A549 (cell line): ENCODE measurements around the gene KCNJ6. TPM values are rescaled to one million over a fixed set of nuclear protein-coding genes. Genes with fewer than 3 reads are reported as not detected.

Experiments
- ATAC-seq, 2 experiments: fragments of 200-7000 bp in 1 of 2; fragments of >200 bp in 1 of 2; cut with Nextera tagmentation in 1 of 2; cut with Tn5 transposase in 1 of 2; 3 replicates each; pipeline versions ENCODE4 v1.8.0 to v1.9.1; 2018 to 2020; ENCODE audit warnings: mild to moderate bottlenecking in 1 of 2, moderate library complexity in 1 of 2
- CTCF ChIA-PET: fragments of 300-600 bp; sonication (Branson Sonifier 250); formaldehyde crosslinking; extraction: SDS; loops from one replicate; lab custom pipeline; 2021; ENCODE audit warnings: antibody characterized with exemption, inconsistent platforms; lab: Yijun Ruan, JAX
- POLR2A ChIA-PET: fragments of 350-600 bp; formaldehyde crosslinking; extraction: SDS; loops from one replicate; lab custom pipeline; 2021; ENCODE audit warnings: antibody characterized with exemption, inconsistent platforms; lab: Yijun Ruan, JAX
- DNase-seq, 2 experiments: peaks; one replicate each; pipeline versions ENCODE4 v3.0.0 to v3.0.0-alpha.2; 2011 to 2016; ENCODE audit warnings: low read depth in 1 of 2, low spot score in 1 of 2
- FAIRE-seq: peaks from 2 replicates; lab custom pipeline; 2011; peaks lifted over from hg19 to GRCh38; lab: Jason Lieb, UNC
- H3K27ac ChIP-seq, 2 experiments: fragments of >200 bp; sonication (Bioruptor Twin); formaldehyde crosslinking; 3 replicates each; pipeline ENCODE4 v1.5.1; 2016 to 2017
- H3K4me1 ChIP-seq: fragments of >200 bp; sonication (Bioruptor Twin); formaldehyde crosslinking; 3 replicates; pipeline ENCODE4 v1.6.1; 2016
- H3K4me2 ChIP-seq: fragments of >200 bp; sonication (Bioruptor Twin); formaldehyde crosslinking; 3 replicates; pipeline ENCODE4 v1.6.1; 2016
- H3K4me3 ChIP-seq: fragments of >200 bp; sonication (Bioruptor Twin); formaldehyde crosslinking; 3 replicates; pipeline ENCODE4 v1.5.1; 2016
- H3K9me3 ChIP-seq: fragments of >200 bp; sonication (Bioruptor Twin); formaldehyde crosslinking; 3 replicates; pipeline ENCODE4 v1.6.1; 2016
- ATOH8 ChIP-seq: fragments of 250-450 bp; sonication (Bioruptor Pico); IDR thresholded peaks from 2 replicates; pipeline ENCODE4 v1.5.0; 2020; ENCODE audit warnings: low read depth, mild to moderate bottlenecking, moderate library complexity
- BHLHE40 ChIP-seq: IDR thresholded peaks from 2 replicates; pipeline ENCODE4 v1.6.1; 2012; ENCODE audit warnings: low read depth, low read length, inconsistent platforms
- EHF ChIP-seq: fragments of 250-450 bp; sonication (Bioruptor Pico); IDR thresholded peaks from 2 replicates; pipeline ENCODE4 v1.5.0; 2020; ENCODE audit warnings: mild to moderate bottlenecking
- EP300 ChIP-seq, 2 experiments: fragments of >200 bp; sonication (Bioruptor Twin); formaldehyde crosslinking; IDR thresholded peaks; 2 replicates in 1 of 2; 3 replicates in 1 of 2; pipeline ENCODE4 v1.6.1; 2016 to 2017
- FOSB ChIP-seq: fragments of 250-450 bp; sonication (Bioruptor Pico); IDR thresholded peaks from 2 replicates; pipeline ENCODE4 v1.5.0; 2020; ENCODE audit warnings: mild to moderate bottlenecking, moderate library complexity
- FOSL2 ChIP-seq, 2 experiments: fragments of 450-650 bp in 1 of 2; fragments of >200 bp in 1 of 2; sonication (Bioruptor Twin) in 1 of 2; formaldehyde crosslinking; IDR thresholded peaks; 2 replicates each; pipeline versions ENCODE4 v1.5.0 to v1.6.1; 2016 to 2020; ENCODE audit warnings: mild to moderate bottlenecking in 1 of 2, moderate library complexity in 1 of 2
- GATA3 ChIP-seq: IDR thresholded peaks from 2 replicates; pipeline ENCODE4 v1.6.1; 2012; ENCODE audit warnings: borderline replicate concordance
- HES2 ChIP-seq: fragments of >200 bp; sonication (Bioruptor Twin); formaldehyde crosslinking; IDR thresholded peaks from 2 replicates; pipeline ENCODE4 v1.6.1; 2016
- HEYL ChIP-seq: fragments of 250-450 bp; sonication (Bioruptor Pico); IDR thresholded peaks from 2 replicates; pipeline ENCODE4 v1.8.0; 2021; ENCODE audit warnings: mild to moderate bottlenecking, moderate library complexity
- HOXB13 ChIP-seq: fragments of 250-450 bp; sonication (Bioruptor Pico); IDR thresholded peaks from 2 replicates; pipeline ENCODE4 v1.5.0; 2020; ENCODE audit warnings: low read depth, mild to moderate bottlenecking, moderate library complexity
- JUN ChIP-seq, 2 experiments: fragments of >200 bp; sonication (Bioruptor Twin); formaldehyde crosslinking; IDR thresholded peaks; 2 replicates in 1 of 2; 3 replicates in 1 of 2; pipeline ENCODE4 v1.6.1; 2016 to 2017
- MAFK ChIP-seq: fragments of 450-650 bp; IDR thresholded peaks from 2 replicates; pipeline ENCODE4 v1.6.1; 2014; ENCODE audit not compliant: partially characterized antibody
- MAZ ChIP-seq: fragments of 150-350 bp; IDR thresholded peaks from 2 replicates; pipeline ENCODE4 v1.6.1; 2014; ENCODE audit warnings: antibody characterized with exemption, low read depth, low read length, borderline replicate concordance
- NPAS2 ChIP-seq: fragments of 250-450 bp; sonication (Bioruptor Pico); IDR thresholded peaks from 2 replicates; pipeline ENCODE4 v1.8.0; 2022; ENCODE audit warnings: mild to moderate bottlenecking, moderate library complexity, borderline replicate concordance
- PBX3 ChIP-seq: IDR thresholded peaks from 2 replicates; pipeline ENCODE4 v1.6.1; 2012
- POLR2AphosphoS2 ChIP-seq: conservative IDR thresholded peaks from 2 replicates; pipeline ENCODE4 v1.6.1; 2012; ENCODE audit warnings: low read length, improper control_type of control experiment, inconsistent platforms
- RARB ChIP-seq: fragments of 250-450 bp; sonication (Bioruptor Pico); IDR thresholded peaks from 2 replicates; pipeline ENCODE4 v1.8.0; 2021; ENCODE audit warnings: mild to moderate bottlenecking, moderate library complexity
- RCOR1 ChIP-seq: fragments of 150-350 bp; IDR thresholded peaks from 2 replicates; pipeline ENCODE4 v1.6.1; 2014; ENCODE audit warnings: antibody characterized with exemption, low read length, low read depth
- ZNF302 ChIP-seq: fragments of 250-450 bp; sonication (Bioruptor Pico); IDR thresholded peaks from 2 replicates; pipeline ENCODE4 v1.9.0; 2021; ENCODE audit warnings: inconsistent platforms, mild to moderate bottlenecking, moderate library complexity
- WGBS: methylation state at CpG from one replicate; pipeline ENCODE4 v1.1.6; 2017; ENCODE audit errors: missing lambda C conversion rate; 5-methylcytosine and 5-hydroxymethylcytosine counted together
- polyA plus RNA-seq, 4 experiments: library from polyadenylated mRNA; depleted of rRNA in 3 of 4; stranded (reverse); fragments of >200 nt; fragmentation: RNase III in 1 of 4; extraction: RNeasy Plus Mini Kit Qiagen cat#74134 plus additional on column Dnase treatment in 1 of 4; gene quantifications; 2 replicates in 3 of 4; 3 replicates in 1 of 4; pipeline ENCODE4 v1.2.3, GENCODE V29; 2011 to 2017
- TF ChIP-seq, protein P1 (sequence below): fragments of >200 bp; sonication (Bioruptor Twin); formaldehyde crosslinking; IDR thresholded peaks from 3 replicates; pipeline ENCODE4 v1.6.1; 2016
- TF ChIP-seq, protein P2 (sequence below): fragments of 250-450 bp; sonication (Bioruptor Pico); IDR thresholded peaks from 2 replicates; pipeline ENCODE4 v1.5.0; 2021; ENCODE audit warnings: mild to moderate bottlenecking, moderate library complexity, borderline replicate concordance

KCNJ6 gene
- polyA plus RNA-seq, 2 of the 4 experiments (the other 2 are of a cell fraction) = 0.68 to 1.4 TPM

DNA sequence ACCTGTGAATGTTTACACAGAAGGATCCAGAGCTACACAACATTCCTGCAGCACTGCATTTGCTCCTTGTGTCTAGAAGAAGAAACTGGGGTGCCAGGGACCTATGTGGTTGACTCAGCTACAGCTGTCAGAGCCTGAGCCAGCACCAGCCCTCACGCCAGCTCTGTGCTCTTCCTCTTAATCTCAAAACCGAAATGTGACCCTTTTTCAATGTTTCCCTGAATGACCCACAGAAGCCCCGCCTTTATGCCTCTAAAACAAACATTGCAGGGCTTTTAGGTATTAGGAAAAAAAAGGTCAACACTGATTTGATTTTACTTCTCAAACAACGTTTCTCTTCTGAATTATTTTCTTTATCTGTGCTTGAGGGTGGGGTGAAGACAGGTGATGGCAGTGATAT lies 289.2 kb downstream of the KCNJ6 start:
- DNase-seq (no peak), FAIRE-seq (no peak), ATAC-seq (no peak)
- Histone ChIP-seq H3K27ac (no peak overlapping the region), H3K4me1 (peaks cover 7% of the 10 kb centered on the region; the same call in 1 of the 3 replicates), H3K4me3 (no peak overlapping the region), H3K4me2 (no peak overlapping the region), H3K9me3 (no peaks in the 10 kb centered on the region)
- no peak for TF ChIP-seq HEYL
- TF ChIP-seq ZNF302 (CRISPR knock-in tag) = no peak
- no peak for TF ChIP-seq BHLHE40
- TF ChIP-seq FOSL2 (IDR thresholded peaks at IDR 0.05) = no peak
- TF ChIP-seq FOSL2 (CRISPR knock-in tag; IDR thresholded peaks at IDR 0.05) = no peak
- TF ChIP-seq, protein P1, sequence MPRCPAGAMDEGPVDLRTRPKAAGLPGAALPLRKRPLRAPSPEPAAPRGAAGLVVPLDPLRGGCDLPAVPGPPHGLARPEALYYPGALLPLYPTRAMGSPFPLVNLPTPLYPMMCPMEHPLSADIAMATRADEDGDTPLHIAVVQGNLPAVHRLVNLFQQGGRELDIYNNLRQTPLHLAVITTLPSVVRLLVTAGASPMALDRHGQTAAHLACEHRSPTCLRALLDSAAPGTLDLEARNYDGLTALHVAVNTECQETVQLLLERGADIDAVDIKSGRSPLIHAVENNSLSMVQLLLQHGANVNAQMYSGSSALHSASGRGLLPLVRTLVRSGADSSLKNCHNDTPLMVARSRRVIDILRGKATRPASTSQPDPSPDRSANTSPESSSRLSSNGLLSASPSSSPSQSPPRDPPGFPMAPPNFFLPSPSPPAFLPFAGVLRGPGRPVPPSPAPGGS = no peak
- TF ChIP-seq NPAS2 = no peak
- TF ChIP-seq, protein P2, sequence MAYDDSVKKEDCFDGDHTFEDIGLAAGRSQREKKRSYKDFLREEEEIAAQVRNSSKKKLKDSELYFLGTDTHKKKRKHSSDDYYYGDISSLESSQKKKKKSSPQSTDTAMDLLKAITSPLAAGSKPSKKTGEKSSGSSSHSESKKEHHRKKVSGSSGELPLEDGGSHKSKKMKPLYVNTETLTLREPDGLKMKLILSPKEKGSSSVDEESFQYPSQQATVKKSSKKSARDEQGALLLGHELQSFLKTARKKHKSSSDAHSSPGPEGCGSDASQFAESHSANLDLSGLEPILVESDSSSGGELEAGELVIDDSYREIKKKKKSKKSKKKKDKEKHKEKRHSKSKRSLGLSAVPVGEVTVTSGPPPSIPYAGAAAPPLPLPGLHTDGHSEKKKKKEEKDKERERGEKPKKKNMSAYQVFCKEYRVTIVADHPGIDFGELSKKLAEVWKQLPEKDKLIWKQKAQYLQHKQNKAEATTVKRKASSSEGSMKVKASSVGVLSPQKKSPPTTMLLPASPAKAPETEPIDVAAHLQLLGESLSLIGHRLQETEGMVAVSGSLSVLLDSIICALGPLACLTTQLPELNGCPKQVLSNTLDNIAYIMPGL (CRISPR knock-in tag) = no peak
- no peak for TF ChIP-seq EHF (CRISPR knock-in tag)
- no peak for TF ChIP-seq MAFK
- no peak for TF ChIP-seq MAZ
- no peak for TF ChIP-seq PBX3
- no peak for TF ChIP-seq EP300 (IDR thresholded peaks at IDR 0.05)
- TF ChIP-seq JUN (IDR thresholded peaks at IDR 0.05) = no peak
- TF ChIP-seq GATA3 = no peak
- no peak for TF ChIP-seq RARB (CRISPR knock-in tag)
- TF ChIP-seq ATOH8 (CRISPR knock-in tag) = no peak
- no peak for TF ChIP-seq HOXB13 (CRISPR knock-in tag)
- TF ChIP-seq RCOR1 = no peak
- no peak for TF ChIP-seq HES2
- ChIA-PET CTCF (no interaction called here), POLR2A (no interaction called here)
- WGBS = 52% methylated on average over 4 of the region's 4 CpGs

- H3K4me2 ChIP-seq = no peak overlapping the region
- ChIA-PET CTCF (interaction anchor here (1.4 kb wide), 1 partner anchor 62 kb away, joined by 3 read pairs; no protein-coding TSS in a partner anchor), POLR2A (no interaction called here)
- no peak overlapping the region for H3K27ac ChIP-seq
- ATAC-seq (no peak), DNase-seq (no peak), FAIRE-seq (no peak)
- 81% methylated on average over 6 of the region's 6 CpGs for WGBS
- no peak overlapping the region for H3K4me3 ChIP-seq
- TF ChIP-seq MAZ = no peak
- no peak for TF ChIP-seq FOSB (CRISPR knock-in tag)
- TF ChIP-seq POLR2AphosphoS2 = no peak
- TF ChIP-seq ZNF302 (CRISPR knock-in tag) = no peak
- no peaks in the 10 kb centered on the region for H3K9me3 ChIP-seq
- H3K4me1 ChIP-seq = no peaks in the 10 kb centered on the region; the same call in 2 of the 3 replicates
Observed at GRCh38 chr21:37626320-37626719, 289.9 kb downstream of the KCNJ6 start.
